Uterus (tissue), 2 donors: Measurements from ENCODE around the gene FBLN1.

Source experiments
- POLR2A ChIP-seq, 2 donors: fragments of 450-650 bp; IDR thresholded peaks; one replicate each; pipeline ENCODE4 v1.6.1; 2016; ENCODE audit warnings: antibody characterized with exemption in 2 of 2, mild to moderate bottlenecking in 1 of 2, moderate library complexity in 1 of 2
- TF ChIP-seq, protein P1 (sequence below), 4 experiments: fragments of 200-600 bp in 2 of 4; fragments of 450-650 bp in 2 of 4; sonication (generic) in 2 of 4; IDR thresholded peaks; one replicate each; pipeline ENCODE4 v1.5.1; 2016 to 2019; ENCODE audit warnings: antibody characterized with exemption in 4 of 4, mild to moderate bottlenecking in 2 of 4, moderate library complexity in 1 of 4

DNA sequence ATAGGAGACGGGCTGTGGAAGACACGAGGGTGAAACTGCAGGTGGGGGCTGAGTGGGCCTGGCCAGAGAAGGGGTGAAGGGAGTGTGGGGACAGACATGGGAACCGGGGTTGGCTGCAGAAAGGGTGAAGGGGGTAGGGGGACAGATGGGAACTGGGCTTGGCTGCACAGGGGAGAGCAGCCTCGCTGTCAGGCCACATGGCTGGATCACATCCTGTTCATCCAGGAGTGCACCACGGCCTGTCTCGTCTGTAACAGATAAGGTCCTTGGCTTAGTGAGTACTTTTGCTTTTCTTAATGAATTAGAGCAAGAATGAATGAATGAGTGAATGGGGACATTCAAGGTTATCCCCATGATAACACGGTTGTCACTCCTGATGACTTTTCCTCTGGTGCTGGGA, 13.5 kb downstream of the FBLN1 start:
- TF ChIP-seq, protein P1, sequence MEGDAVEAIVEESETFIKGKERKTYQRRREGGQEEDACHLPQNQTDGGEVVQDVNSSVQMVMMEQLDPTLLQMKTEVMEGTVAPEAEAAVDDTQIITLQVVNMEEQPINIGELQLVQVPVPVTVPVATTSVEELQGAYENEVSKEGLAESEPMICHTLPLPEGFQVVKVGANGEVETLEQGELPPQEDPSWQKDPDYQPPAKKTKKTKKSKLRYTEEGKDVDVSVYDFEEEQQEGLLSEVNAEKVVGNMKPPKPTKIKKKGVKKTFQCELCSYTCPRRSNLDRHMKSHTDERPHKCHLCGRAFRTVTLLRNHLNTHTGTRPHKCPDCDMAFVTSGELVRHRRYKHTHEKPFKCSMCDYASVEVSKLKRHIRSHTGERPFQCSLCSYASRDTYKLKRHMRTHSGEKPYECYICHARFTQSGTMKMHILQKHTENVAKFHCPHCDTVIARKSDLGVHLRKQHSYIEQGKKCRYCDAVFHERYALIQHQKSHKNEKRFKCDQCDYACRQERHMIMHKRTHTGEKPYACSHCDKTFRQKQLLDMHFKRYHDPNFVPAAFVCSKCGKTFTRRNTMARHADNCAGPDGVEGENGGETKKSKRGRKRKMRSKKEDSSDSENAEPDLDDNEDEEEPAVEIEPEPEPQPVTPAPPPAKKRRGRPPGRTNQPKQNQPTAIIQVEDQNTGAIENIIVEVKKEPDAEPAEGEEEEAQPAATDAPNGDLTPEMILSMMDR (IDR thresholded peaks at IDR 0.05) = no peak
- TF ChIP-seq POLR2A (IDR thresholded peaks at IDR 0.05) = no peak
